Spleen (tissue), 7 donors: ENCODE results near the gene YPEL4.

Experiments used
- POLR2A ChIP-seq, 3 donors: fragments of 450-650 bp; IDR thresholded peaks; one replicate each; pipeline ENCODE4 v1.5.1; 2017; ENCODE audit warnings: antibody characterized with exemption in 3 of 3, mild to moderate bottlenecking in 1 of 3
- POLR2AphosphoS5 ChIP-seq, 3 donors: sonication (generic); formaldehyde crosslinking; IDR thresholded peaks; one replicate each; pipeline ENCODE4 v1.5.1; 2017; ENCODE audit warnings: antibody characterized with exemption in 3 of 3
- TF ChIP-seq, protein P1 (sequence below), 11 experiments: fragments of 200-600 bp in 7 of 11; fragments of 450-650 bp in 4 of 11; sonication (generic) in 4 of 11; IDR thresholded peaks in 8 of 11; conservative IDR thresholded peaks in 3 of 11; 1 replicate in 7 of 11; 2 replicates in 4 of 11; pipeline versions ENCODE4 v1.4.0 to v1.8.0; 2016 to 2021; ENCODE audit warnings: antibody characterized with exemption in 11 of 11, inconsistent platforms in 4 of 11, mild to moderate bottlenecking in 1 of 11
- donor health status: DM: no; HTN: no; CAD: no; lungs with moderate emphysema.
- donor health status: DM: no; HTN: no; CAD: no.
- donor health status: DM: no; HTN: no; CAD: no.

GRCh38 chr11:57638811-57639320, 10.8 kb downstream of the YPEL4 start:
- TF ChIP-seq, protein P1, sequence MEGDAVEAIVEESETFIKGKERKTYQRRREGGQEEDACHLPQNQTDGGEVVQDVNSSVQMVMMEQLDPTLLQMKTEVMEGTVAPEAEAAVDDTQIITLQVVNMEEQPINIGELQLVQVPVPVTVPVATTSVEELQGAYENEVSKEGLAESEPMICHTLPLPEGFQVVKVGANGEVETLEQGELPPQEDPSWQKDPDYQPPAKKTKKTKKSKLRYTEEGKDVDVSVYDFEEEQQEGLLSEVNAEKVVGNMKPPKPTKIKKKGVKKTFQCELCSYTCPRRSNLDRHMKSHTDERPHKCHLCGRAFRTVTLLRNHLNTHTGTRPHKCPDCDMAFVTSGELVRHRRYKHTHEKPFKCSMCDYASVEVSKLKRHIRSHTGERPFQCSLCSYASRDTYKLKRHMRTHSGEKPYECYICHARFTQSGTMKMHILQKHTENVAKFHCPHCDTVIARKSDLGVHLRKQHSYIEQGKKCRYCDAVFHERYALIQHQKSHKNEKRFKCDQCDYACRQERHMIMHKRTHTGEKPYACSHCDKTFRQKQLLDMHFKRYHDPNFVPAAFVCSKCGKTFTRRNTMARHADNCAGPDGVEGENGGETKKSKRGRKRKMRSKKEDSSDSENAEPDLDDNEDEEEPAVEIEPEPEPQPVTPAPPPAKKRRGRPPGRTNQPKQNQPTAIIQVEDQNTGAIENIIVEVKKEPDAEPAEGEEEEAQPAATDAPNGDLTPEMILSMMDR (IDR thresholded peaks at IDR 0.05 in 8 of 11, conservative IDR thresholded peaks at IDR 0.05 in 3 of 11), result no peak
- TF ChIP-seq POLR2A (IDR thresholded peaks at IDR 0.05), result no peak
- TF ChIP-seq POLR2AphosphoS5 (IDR thresholded peaks at IDR 0.05), result no peak
